ENCODE data around the gene LYPD3.

Gene LYPD3

DNA sequence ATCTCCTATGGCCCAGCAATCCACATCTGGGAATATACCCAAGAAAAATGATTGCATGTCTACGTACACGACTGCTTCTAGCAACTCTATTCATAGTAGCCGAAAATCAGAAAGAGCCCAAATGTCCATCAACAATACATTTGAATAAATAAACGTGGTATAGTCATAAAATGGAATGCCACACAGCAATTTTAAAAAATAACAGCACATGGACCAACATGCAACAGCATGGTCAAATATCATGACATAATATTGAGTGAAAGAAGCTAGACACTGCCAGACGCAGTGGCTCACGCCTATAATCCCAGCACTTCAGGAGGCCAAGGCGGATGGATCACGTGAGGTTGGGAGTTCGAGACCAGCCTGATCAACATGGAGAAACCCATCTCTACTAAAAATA is 34.4 kb downstream of the LYPD3 start:
- Histone ChIP-seq H2AFZ (ENCODE audit: low read length) (no peak overlapping the region), H3K27ac (ENCODE audit: low read depth, low read length, poor library complexity, severe bottlenecking) (no peak overlapping the region), H3F3A (ENCODE audit: insufficient read depth, low read length) (no peaks in the 10 kb centered on the region), H3K9ac (ENCODE audit: low read length) (no peak overlapping the region), H4K20me1 (ENCODE audit: insufficient read depth, low read length) (no peaks in the 10 kb centered on the region), H3K9me3 (ENCODE audit: low read length) (no peaks in the 10 kb centered on the region), H3K4me2 (ENCODE audit: low read length) (no peak overlapping the region), H3K4me1 (ENCODE audit: insufficient read depth, low read length, severe bottlenecking) (no peaks in the 10 kb centered on the region), H3K27me3 (ENCODE audit: insufficient read depth, low read length) (no peaks in the 10 kb centered on the region), H3K4me3 (ENCODE audit: low read depth, low read length, poor library complexity, severe bottlenecking) (no peak overlapping the region), H3K9me2 (ENCODE audit: low read depth, low read length) (no peaks in the 10 kb centered on the region), H3K79me2 (ENCODE audit: insufficient read depth, low read length) (no peaks in the 10 kb centered on the region), H3K36me3 (ENCODE audit: insufficient read depth, low read length) (no peaks in the 10 kb centered on the region)
- TF ChIP-seq EZH2 (IDR thresholded peaks at IDR 0.05; ENCODE audit: borderline replicate concordance, low read length) = no peak
- TF ChIP-seq, protein P1, sequence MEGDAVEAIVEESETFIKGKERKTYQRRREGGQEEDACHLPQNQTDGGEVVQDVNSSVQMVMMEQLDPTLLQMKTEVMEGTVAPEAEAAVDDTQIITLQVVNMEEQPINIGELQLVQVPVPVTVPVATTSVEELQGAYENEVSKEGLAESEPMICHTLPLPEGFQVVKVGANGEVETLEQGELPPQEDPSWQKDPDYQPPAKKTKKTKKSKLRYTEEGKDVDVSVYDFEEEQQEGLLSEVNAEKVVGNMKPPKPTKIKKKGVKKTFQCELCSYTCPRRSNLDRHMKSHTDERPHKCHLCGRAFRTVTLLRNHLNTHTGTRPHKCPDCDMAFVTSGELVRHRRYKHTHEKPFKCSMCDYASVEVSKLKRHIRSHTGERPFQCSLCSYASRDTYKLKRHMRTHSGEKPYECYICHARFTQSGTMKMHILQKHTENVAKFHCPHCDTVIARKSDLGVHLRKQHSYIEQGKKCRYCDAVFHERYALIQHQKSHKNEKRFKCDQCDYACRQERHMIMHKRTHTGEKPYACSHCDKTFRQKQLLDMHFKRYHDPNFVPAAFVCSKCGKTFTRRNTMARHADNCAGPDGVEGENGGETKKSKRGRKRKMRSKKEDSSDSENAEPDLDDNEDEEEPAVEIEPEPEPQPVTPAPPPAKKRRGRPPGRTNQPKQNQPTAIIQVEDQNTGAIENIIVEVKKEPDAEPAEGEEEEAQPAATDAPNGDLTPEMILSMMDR (IDR thresholded peaks at IDR 0.05; ENCODE audit: low read length) = no peak

GRCh38 chr19:43430142-43430710 is 35.2 kb downstream of the LYPD3 start:
- Histone ChIP-seq H3K27ac (ENCODE audit: low read depth, low read length, poor library complexity, severe bottlenecking) (no peak overlapping the region), H3K4me3 (ENCODE audit: low read depth, low read length, poor library complexity, severe bottlenecking) (no peak overlapping the region), H3K36me3 (ENCODE audit: insufficient read depth, low read length) (no peaks in the 10 kb centered on the region), H3K4me2 (ENCODE audit: low read length) (no peak overlapping the region), H3F3A (ENCODE audit: insufficient read depth, low read length) (no peaks in the 10 kb centered on the region), H3K4me1 (ENCODE audit: insufficient read depth, low read length, severe bottlenecking) (no peaks in the 10 kb centered on the region), H4K20me1 (ENCODE audit: insufficient read depth, low read length) (no peaks in the 10 kb centered on the region), H2AFZ (ENCODE audit: low read length) (no peak overlapping the region), H3K9me2 (ENCODE audit: low read depth, low read length) (no peaks in the 10 kb centered on the region), H3K9me3 (ENCODE audit: low read length) (no peaks in the 10 kb centered on the region), H3K79me2 (ENCODE audit: insufficient read depth, low read length) (no peaks in the 10 kb centered on the region), H3K9ac (ENCODE audit: low read length) (no peak overlapping the region), H3K27me3 (ENCODE audit: insufficient read depth, low read length) (no peaks in the 10 kb centered on the region)
- TF ChIP-seq, protein P1 (IDR thresholded peaks at IDR 0.05; ENCODE audit: low read length) = no peak
- TF ChIP-seq EZH2 (IDR thresholded peaks at IDR 0.05; ENCODE audit: borderline replicate concordance, low read length) = no peak

DNA sequence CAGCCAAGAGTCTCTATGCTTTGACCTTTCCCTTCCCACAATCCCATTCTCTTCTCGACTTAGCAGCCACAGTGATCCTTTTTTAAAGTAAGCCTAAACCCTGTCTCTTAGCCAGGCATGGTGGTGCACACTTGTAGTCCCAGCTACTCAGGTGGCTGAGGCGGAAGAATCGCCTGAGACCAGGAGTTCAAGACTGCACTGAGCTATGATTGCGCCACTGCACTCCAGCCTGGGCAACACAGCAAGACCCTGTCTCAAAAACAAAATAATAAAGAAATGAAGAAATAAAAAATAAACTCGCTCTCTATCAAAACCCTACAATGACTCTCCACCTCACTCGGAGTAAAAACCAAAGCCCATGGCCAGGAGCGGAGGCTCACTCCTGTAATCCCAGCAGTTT is 36.0 kb downstream of the LYPD3 start:
- H3K9me3 ChIP-seq (ENCODE audit: low read length) = no peaks in the 10 kb centered on the region
- H3K27me3 ChIP-seq (ENCODE audit: insufficient read depth, low read length) = no peaks in the 10 kb centered on the region
- H4K20me1 ChIP-seq (ENCODE audit: insufficient read depth, low read length) = no peaks in the 10 kb centered on the region
- no peak overlapping the region for H3K4me3 ChIP-seq (ENCODE audit: low read depth, low read length, poor library complexity, severe bottlenecking)
- H3K27ac ChIP-seq (ENCODE audit: low read depth, low read length, poor library complexity, severe bottlenecking) = no peak overlapping the region
- H3K4me2 ChIP-seq (ENCODE audit: low read length) = no peak overlapping the region
- no peaks in the 10 kb centered on the region for H3F3A ChIP-seq (ENCODE audit: insufficient read depth, low read length)
- H3K79me2 ChIP-seq (ENCODE audit: insufficient read depth, low read length) = no peaks in the 10 kb centered on the region
- H3K36me3 ChIP-seq (ENCODE audit: insufficient read depth, low read length) = no peaks in the 10 kb centered on the region
- TF ChIP-seq EZH2 (IDR thresholded peaks at IDR 0.05; ENCODE audit: borderline replicate concordance, low read length) = no peak
- TF ChIP-seq, protein P1 (IDR thresholded peaks at IDR 0.05; ENCODE audit: low read length) = no peak
- H3K9me2 ChIP-seq (ENCODE audit: low read depth, low read length) = no peaks in the 10 kb centered on the region
- no peak overlapping the region for H3K9ac ChIP-seq (ENCODE audit: low read length)
- H3K4me1 ChIP-seq (ENCODE audit: insufficient read depth, low read length, severe bottlenecking) = no peaks in the 10 kb centered on the region
- H2AFZ ChIP-seq (ENCODE audit: low read length) = no peak overlapping the region

Data from OCI-LY1 (cell line).